ENCODE data around the gene ESAM.

DNA sequence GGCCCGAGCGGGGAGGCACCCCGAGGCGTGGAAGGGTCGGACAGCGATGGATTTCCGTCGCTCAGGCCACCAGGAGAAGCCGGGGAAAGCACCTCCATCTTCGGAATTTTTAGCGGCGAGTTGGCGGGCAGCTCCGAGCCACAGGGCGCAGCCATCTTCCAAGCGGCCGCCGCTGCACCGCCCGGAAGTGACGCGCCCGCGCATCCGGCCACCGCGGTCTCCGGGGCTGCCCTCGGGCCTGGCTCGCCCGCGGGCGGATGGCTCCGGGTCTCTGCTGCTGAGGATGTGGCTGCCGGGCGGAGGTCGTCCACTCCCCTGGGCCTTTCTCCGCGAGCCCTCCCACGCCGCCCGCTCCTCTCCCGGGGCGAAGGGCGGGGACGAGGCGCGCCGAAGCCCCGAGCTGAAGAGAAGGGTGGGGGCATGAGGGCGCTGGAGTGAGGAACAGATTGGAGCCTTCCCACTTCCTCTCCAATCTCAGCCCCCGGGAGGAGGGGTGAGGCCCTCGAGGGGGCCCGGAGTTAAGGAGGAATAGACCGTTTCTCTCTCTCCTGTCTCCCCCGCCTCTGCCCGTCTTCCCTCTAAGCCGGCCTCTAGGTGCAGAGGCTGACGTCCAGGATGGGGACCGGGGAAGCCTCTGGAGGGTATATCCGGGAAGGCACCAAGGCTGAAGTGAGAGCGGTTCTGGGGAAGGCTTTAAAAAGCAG, 38.3 kb upstream of the ESAM start, which contains the start of gene MSANTD2:
- TF ChIP-seq MXI1 (IDR thresholded peaks at IDR 0.05; ENCODE audit: low read depth, low read length) (peak; percentile 8; the same call in 1 of the 2 replicates), TAF1 (IDR thresholded peaks at IDR 0.05; ENCODE audit: borderline replicate concordance, low read depth, low read length) (peak; percentile 90; the same call in 1 of the 2 replicates), YY1 (IDR thresholded peaks at IDR 0.05; ENCODE audit: low read depth) (peak; percentile 91), EP300 (IDR thresholded peaks at IDR 0.05; ENCODE audit: borderline replicate concordance in 1 of 2, low read depth in 1 of 2, low read length in 1 of 2) (0 out of 4 replicates have a peak, but pooled peaks of 1 of the 2 experiments have one; percentile 8)
- TF ChIP-seq, protein P1, sequence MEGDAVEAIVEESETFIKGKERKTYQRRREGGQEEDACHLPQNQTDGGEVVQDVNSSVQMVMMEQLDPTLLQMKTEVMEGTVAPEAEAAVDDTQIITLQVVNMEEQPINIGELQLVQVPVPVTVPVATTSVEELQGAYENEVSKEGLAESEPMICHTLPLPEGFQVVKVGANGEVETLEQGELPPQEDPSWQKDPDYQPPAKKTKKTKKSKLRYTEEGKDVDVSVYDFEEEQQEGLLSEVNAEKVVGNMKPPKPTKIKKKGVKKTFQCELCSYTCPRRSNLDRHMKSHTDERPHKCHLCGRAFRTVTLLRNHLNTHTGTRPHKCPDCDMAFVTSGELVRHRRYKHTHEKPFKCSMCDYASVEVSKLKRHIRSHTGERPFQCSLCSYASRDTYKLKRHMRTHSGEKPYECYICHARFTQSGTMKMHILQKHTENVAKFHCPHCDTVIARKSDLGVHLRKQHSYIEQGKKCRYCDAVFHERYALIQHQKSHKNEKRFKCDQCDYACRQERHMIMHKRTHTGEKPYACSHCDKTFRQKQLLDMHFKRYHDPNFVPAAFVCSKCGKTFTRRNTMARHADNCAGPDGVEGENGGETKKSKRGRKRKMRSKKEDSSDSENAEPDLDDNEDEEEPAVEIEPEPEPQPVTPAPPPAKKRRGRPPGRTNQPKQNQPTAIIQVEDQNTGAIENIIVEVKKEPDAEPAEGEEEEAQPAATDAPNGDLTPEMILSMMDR (IDR thresholded peaks at IDR 0.05) = no peak
- TF ChIP-seq, protein P2, sequence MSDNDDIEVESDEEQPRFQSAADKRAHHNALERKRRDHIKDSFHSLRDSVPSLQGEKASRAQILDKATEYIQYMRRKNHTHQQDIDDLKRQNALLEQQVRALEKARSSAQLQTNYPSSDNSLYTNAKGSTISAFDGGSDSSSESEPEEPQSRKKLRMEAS (IDR thresholded peaks at IDR 0.05; ENCODE audit: low read depth) = no peak; the same call in 1 of the 2 replicates
- TF ChIP-seq, protein P3, sequence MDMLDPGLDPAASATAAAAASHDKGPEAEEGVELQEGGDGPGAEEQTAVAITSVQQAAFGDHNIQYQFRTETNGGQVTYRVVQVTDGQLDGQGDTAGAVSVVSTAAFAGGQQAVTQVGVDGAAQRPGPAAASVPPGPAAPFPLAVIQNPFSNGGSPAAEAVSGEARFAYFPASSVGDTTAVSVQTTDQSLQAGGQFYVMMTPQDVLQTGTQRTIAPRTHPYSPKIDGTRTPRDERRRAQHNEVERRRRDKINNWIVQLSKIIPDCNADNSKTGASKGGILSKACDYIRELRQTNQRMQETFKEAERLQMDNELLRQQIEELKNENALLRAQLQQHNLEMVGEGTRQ (IDR thresholded peaks at IDR 0.05; ENCODE audit: borderline replicate concordance, low read depth, low read length) = no peak
